ENCODE results near the gene ZNF316. TPM values are rescaled to one million over a fixed set of nuclear protein-coding genes. Genes with fewer than 3 reads are reported as not detected.

ZNF316 gene
- total RNA-seq, 1 donor from 2014 or later, result 46.8 TPM

DNA sequence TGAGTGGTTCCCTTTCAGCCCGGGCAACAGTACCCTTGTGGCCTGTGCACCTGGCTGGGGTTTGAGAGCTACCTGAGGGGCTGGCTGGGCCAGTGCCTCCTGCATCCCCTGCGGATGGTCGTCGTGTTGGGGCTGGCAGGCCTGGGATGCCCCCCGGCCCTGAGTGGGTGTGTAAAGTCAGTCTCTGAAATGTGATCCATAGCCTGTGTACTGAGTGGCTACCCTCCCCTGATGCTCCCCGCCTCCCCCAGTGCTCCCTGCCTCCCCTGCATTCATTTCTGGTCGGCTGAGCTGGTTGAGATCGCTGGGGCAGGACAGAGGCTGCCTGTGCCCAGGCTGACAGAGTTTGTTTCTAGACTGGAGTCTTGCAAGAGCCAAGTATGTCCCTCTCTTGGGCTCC, 9.3 kb downstream of the ZNF316 start:
- no peaks in the 10 kb centered on the region for H3K9me3 ChIP-seq
- H3K27me3 ChIP-seq, result no peaks in the 10 kb centered on the region
- TF ChIP-seq, protein P1, sequence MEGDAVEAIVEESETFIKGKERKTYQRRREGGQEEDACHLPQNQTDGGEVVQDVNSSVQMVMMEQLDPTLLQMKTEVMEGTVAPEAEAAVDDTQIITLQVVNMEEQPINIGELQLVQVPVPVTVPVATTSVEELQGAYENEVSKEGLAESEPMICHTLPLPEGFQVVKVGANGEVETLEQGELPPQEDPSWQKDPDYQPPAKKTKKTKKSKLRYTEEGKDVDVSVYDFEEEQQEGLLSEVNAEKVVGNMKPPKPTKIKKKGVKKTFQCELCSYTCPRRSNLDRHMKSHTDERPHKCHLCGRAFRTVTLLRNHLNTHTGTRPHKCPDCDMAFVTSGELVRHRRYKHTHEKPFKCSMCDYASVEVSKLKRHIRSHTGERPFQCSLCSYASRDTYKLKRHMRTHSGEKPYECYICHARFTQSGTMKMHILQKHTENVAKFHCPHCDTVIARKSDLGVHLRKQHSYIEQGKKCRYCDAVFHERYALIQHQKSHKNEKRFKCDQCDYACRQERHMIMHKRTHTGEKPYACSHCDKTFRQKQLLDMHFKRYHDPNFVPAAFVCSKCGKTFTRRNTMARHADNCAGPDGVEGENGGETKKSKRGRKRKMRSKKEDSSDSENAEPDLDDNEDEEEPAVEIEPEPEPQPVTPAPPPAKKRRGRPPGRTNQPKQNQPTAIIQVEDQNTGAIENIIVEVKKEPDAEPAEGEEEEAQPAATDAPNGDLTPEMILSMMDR (IDR thresholded peaks at IDR 0.05), result no peak
- intact Hi-C loops (cut with DNase I), result no loop called here
- DNase-seq (no peak), ATAC-seq (no peak)
- H3K36me3 ChIP-seq, result peaks cover 76% of the 10 kb centered on the region
- no peak overlapping the region for H3K4me3 ChIP-seq
- no peak overlapping the region for H3K27ac ChIP-seq
- H3K4me1 ChIP-seq, result no peaks in the 10 kb centered on the region

DNA sequence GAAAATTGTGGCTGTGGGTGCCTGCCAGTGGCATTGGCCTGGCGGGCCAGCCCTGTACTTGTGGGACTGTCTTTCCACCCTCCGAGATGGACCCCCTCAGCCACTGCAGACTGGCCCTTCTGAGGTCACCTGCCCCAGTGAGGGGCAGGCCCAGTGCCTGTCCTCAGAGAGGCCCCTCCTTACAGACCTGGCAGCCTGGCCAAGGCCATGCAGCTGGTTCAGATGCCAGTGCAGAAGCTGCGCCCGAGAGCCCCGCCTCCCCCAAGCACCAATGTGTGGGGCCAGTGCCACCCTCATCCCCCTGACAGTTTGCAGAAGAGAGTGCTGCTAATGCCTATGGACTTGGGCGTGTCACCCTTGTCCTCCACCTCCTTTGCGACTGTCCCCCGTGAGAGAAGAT, 10.0 kb downstream of the ZNF316 start:
- Histone ChIP-seq H3K4me1 (no peaks in the 10 kb centered on the region), H3K27ac (no peak overlapping the region), H3K4me3 (no peak overlapping the region), H3K36me3 (peaks cover 69% of the 10 kb centered on the region), H3K9me3 (no peaks in the 10 kb centered on the region), H3K27me3 (no peaks in the 10 kb centered on the region)
- DNase-seq (no peak), ATAC-seq (no peak)
- intact Hi-C loops (cut with DNase I), result no loop called here
- TF ChIP-seq, protein P1 (IDR thresholded peaks at IDR 0.05), result no peak

DNA sequence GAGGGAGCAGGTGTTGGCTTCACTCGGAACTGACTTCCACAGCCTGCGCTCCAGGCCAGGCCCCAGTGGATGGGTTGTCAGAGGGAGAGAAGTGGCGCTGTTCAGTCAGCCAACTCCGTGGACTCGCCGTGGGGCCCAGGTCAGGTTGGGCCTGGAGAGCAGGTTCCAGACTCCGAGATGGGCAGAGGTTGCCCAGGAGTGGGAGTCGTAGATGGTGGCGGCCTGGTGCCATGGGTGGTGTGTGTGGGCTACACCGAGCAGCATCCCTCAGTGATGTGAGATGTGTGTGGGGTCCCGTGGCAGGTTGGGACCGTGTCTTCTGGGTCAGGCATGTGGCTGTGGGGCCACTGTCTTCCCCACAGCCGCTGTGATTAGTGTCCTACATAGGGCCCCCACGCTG, 10.4 kb downstream of the ZNF316 start:
- no peak overlapping the region for H3K4me3 ChIP-seq
- no peaks in the 10 kb centered on the region for H3K9me3 ChIP-seq
- TF ChIP-seq, protein P1 (IDR thresholded peaks at IDR 0.05), result no peak
- intact Hi-C loops (cut with DNase I), result no loop called here
- H3K27ac ChIP-seq, result no peak overlapping the region
- no peak for DNase-seq
- no peak for ATAC-seq
- no peaks in the 10 kb centered on the region for H3K4me1 ChIP-seq
- no peaks in the 10 kb centered on the region for H3K27me3 ChIP-seq
- H3K36me3 ChIP-seq, result peaks cover 65% of the 10 kb centered on the region

DNA sequence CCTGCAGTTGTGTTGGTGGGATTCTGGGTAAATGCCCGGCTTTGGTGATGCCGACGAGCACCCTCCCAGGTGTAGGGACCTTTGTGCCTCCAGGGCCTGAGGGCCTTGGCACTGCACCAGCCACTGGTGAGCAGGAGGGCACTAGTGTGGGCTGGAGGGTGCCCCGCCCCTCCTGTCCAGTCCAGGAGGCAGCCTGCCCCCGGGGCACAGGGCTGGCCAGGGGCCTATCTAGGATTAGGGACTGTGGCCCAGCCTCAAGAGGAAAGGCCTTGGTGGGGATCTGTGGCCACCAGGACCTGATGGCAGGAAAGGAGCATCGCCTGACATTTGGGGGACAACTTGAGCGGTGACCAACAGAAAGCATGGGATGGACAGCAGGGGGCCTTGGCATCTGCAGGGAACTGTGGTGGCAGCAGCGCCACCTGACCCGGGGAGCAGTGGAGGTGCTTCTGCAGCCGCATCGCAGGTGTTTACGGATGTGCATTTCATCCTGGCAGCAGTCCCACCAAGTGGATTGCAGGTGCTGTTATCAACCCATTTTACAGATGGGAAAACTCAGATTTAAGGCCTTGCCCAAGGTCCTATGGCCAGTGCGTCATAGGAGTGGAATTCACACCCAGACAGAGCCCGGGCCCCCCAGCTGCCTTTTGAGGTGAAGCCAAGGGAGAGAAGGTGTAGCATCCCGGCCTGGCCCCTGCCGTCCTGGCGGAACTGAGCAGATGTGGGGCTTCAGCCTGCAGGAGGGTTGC, 11.1 kb downstream of the ZNF316 start:
- no peaks in the 10 kb centered on the region for H3K4me1 ChIP-seq
- TF ChIP-seq, protein P1 (IDR thresholded peaks at IDR 0.05), result no peak
- intact Hi-C loops (cut with DNase I), result no loop called here
- no peaks in the 10 kb centered on the region for H3K9me3 ChIP-seq
- ATAC-seq (no peak), DNase-seq (no peak)
- H3K4me3 ChIP-seq, result no peak overlapping the region
- H3K27me3 ChIP-seq, result no peaks in the 10 kb centered on the region
- H3K27ac ChIP-seq, result no peak overlapping the region
- peaks cover 58% of the 10 kb centered on the region for H3K36me3 ChIP-seq

DNA sequence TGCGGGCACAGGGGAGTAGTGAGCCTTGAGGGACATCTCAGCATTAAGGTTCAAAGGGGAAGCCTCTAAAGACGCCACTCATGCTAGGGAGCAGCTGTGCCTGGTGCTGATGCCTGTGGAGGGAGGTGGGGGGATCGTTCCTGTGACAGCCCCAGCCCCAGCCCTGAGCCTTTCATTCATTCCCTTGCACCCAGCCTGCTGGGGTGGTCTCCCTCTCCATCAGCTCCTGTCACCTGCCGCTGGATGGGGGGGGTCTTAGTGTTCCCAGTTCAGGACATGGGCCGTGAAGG, 11.6 kb downstream of the ZNF316 start:
- ATAC-seq (no peak), DNase-seq (no peak)
- Histone ChIP-seq H3K4me3 (no peak overlapping the region), H3K9me3 (no peaks in the 10 kb centered on the region), H3K4me1 (no peaks in the 10 kb centered on the region), H3K27ac (no peak overlapping the region), H3K27me3 (no peaks in the 10 kb centered on the region), H3K36me3 (peaks cover 54% of the 10 kb centered on the region)
- intact Hi-C loops (cut with DNase I), result no loop called here
- TF ChIP-seq, protein P1 (IDR thresholded peaks at IDR 0.05), result no peak
